GM18873 (cell line): ENCODE results near the gene TUT4.

Experiments used
- ATAC-seq: cut with Tn5 transposase; IDR thresholded peaks from one replicate; pipeline ENCODE4 v1.9.1; 2021; ENCODE audit warnings: mild to moderate bottlenecking, moderate library complexity, moderate number of reproducible peaks; ENCODE audit not compliant: unreplicated experiment, low FRiP score

The TUT4 gene

DNA sequence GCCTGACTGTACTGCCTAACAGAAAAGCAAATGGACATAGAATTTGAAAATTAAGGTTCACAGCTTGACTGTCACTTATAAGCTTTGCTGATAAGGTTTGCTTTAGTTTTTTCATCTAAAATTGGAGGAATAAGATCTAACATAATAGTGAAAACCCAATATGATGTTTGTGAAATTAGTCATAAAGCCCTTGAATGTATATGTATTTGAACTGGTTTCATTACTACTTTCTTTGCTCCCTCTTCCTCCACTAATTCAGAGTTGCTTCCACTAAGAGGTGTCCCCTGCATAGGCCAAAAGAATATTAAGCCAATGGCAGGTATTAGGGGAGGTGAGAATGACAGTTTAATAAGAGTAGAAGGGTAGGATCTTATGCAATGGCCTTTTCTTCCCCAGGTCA, 137.9 kb downstream of the TUT4 start:
- no peak for ATAC-seq

DNA sequence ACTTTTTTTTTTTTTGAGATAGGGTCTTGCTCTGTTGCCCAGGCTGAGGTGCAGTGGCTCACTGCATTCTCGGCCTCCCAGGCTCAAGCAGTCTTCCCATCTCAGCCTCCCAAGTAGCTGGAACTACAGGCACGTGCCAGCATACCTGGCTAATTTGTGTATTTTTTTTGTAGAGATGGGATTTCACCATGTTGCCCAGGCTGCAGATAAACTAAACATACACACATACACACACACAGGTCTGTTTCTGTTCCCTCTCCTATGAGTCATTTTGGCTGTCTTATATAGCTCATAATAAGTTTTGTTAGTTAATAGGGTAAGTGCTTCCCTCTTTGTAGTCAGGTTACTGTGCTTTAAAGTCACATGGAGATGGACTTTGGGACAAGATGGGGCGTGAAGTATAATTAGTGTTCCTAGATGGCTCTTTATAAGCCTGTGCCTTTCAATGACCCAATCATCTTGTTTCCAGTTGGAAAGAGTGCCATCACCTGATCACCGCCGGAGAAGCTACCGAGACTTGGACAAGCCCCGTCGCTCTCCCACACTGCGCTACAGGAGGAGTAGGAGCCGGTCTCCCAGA, 139.4 kb downstream of the TUT4 start:
- ATAC-seq: no peak

DNA sequence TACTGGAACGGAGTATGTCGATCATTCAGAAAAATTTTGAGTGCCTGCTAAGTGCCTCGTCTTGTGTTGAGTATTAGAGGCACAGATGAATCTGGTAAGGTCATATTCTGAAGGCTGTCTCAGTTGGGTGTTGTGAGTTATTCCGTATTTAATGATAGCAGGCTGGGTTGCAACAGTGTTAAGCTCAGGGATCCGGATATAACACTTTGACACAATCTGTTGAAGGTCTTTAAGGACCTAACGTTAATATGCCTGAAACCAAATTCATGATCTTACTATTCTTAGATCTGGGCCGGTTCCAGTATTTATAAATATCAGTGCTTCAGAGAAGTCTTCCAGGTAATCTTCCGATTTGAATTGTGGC, 147.9 kb downstream of the TUT4 start:
- ATAC-seq: no peak

DNA sequence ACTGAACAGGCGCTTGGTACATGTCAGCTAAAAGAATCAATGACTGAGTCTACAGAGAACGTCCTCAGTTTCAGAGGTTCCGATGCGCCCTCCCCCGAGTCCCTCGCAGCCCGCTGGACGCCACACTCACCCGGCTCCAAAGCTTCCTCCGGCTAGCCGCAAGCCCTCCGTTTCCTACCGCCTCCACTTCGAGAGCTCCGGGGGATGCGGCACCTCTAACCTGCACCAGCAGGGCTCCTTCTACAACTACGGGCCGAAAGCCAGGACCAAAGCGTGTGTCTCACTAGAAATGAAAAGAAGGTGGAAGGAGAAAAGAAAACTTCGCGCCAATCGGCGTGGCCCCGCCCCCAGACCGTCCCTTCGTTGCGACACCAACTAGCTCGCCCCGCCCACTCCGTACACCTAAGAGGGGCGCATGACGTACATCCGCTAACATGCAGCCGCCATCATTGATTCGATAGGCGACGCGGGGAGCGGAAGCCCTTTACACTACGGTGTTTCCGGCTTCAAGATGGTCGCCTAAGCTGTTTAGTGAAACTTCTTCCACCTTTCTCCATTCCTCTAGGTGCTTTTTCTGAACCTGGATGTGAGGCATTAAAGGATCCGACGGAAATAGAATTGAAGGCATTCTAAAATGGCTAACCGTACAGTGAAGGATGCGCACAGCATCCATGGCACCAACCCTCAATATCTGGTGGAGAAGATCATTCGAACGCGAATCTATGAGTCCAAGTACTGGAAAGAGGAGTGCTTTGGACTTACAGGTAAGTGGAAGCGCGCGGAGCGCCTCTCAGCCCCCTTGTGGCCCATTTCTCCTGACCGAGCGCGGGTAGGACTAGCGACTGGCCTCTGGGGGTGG, 148.5 kb downstream of the TUT4 start, which contains the start of the genes ORC1 and PRPF38A:
TSS of gene ORC1 (minus strand) at position 308 of the 859 bp plus-strand sequence. CDS start 2,200 bp downstream, outside the sequence.
TSS of gene PRPF38A (plus strand) at position 487 of the 859 bp plus-strand sequence. CDS start at position 635, 148 bp downstream.
- ATAC-seq: peak; percentile 81

DNA sequence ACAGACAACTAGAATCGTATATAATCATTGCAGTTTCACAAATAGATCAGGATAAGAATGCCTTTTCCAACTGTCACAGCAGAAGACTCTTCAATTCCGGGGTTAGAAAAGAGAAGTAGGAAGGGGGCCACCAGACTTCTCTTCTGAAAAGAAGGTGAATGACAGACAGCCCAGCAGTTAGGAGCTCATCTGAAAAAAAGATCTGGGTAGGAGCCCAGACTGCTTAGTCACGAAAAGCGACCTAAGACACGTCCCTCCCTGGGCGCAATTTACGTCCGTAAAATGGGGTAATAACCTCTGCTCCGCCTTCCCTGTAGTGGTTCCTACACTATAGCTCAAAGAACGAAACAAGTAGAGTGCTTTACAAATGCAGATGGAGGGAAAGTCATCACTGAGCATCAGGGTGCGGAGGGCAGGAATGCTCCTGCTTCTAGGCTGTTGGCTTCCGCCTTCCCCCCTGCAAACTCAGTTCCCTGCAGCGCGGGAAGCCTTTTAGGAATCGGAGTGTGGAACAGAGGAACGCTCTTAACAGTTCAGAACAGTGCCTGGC, 149.3 kb downstream of the TUT4 start:
- peak; percentile 39 for ATAC-seq

DNA sequence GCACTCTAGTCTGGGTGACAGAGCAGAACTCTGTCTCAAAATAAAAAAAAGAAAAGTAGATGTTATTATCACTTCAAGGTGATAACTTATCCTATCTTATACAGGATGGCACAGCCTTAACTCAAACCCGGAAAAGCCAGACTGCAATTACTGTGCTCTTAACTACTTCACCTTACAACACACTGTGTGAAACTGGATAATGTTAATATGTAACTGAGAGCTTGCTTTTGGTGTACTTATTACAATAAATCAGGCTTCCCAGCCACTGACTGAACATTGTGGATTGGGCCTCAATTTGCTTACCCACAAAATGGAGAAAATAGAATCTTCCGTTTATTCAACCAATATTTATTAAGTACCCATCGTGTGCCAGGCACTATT, 150.0 kb downstream of the TUT4 start:
- no peak for ATAC-seq

DNA sequence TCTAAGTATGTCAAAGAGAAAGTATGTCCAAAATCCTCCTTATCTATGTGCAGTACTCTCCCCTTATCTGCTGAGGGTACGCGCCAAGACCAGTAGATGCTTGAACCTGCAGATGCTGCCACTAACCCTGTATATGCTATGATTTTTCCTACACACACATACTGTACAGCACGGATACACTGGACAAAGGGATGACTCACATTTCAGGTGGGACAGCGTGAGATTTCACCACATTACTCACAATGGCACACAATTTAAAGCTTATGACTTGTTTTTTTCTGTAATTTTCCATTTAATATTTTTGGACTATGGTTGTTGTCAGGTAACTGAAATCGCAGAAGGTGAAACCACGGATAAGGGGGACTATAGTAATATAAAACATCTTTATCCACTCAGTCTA, 152.8 kb downstream of the TUT4 start:
- no peak for ATAC-seq

DNA sequence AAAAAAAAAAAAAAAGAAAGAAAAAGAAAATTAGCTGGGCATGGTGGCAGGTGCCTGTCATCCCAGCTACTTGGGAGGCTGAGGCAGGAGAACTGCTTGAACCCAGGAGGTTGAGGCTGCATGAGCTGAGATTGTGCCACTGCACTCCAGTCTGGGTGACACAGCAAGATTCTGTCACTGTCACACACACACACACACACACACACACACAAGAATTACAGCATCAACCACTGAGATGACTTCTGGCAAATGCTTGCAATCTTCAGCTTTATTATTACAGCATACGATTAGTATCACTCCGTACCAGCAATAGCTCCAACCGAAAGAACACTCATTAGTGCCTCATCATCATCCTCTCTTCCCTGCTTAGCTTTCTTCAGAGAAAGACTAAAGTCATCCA, 153.3 kb downstream of the TUT4 start:
- no peak for ATAC-seq

DNA sequence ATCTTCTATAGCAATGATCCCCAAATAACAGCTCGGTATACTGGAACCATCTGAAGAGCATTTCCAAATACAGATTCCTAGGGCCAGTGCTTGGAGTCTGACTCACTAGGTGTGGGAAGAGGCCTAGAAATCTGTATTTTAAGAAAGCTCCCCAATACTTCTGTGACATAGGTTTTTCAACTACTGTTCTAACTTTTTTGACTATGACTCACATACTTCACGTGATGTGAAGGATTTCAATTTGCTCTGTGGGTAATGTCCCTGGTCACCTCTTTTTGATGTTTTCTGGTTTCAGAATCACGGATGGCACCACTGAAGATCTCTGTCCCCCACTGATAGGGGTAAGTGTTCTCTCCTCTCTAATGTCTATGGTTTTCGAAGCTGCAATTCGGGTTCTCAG, 159.7 kb downstream of the TUT4 start:
- no peak for ATAC-seq

DNA sequence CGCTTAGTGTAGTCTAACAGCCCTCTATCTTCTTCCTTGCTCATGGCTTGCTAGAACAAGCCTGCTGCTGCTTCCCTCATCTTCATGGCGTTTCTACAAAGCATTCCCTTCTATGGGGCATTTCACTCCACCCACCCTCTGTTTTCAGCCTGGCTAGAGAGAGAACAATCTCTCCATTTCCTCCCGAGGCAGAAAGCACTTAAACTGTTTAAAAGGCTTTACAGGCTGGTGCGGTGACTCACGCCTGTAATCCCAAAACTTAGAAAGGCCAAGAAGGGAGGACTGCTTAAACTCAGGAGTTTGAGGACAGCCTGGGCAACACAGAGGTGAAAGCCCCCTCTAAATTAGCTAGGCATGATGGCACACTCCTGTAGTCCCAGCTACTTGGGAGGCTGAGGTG, 166.4 kb downstream of the TUT4 start:
- no peak for ATAC-seq

DNA sequence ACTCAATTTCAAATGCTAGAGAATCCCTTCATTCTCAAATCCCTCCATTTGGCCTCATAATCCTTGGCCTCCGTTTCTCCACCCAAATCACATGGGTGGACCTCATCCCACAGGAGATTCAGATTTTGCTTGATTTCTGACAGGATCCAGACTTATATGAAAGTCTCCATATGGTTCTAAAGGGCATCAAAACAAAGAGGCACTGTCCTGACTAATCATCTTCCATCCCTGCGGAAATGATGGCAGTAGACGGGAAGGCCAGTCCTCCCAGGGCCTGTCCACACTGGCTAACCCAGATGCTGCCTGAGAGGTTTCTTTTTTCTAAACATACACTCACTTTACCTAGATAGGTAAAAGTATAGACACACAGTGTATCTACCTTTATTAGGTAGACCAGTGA, 167.5 kb downstream of the TUT4 start:
- no peak for ATAC-seq
